Stimulated activated CD4-positive, alpha-beta T cell treated with anti-CD3 and anti-CD28 coated beads, Interleukin-15, amount 100 ng/mL, for 1 hour (primary cell): Measurements from ENCODE around the gene LHCGR.
"Not testable (repeated sequence)": the region's sequence is repeated elsewhere in the genome, so short reads cannot be mapped to it uniquely, and the experiment has no call there.

Experiments used
- DNase-seq, 2 donors: peaks; one replicate each; pipeline ENCODE4 v3.0.0-alpha.2; 2020; ENCODE audit warnings: low read depth in 1 of 2, low spot score in 1 of 2

The LHCGR gene

DNA sequence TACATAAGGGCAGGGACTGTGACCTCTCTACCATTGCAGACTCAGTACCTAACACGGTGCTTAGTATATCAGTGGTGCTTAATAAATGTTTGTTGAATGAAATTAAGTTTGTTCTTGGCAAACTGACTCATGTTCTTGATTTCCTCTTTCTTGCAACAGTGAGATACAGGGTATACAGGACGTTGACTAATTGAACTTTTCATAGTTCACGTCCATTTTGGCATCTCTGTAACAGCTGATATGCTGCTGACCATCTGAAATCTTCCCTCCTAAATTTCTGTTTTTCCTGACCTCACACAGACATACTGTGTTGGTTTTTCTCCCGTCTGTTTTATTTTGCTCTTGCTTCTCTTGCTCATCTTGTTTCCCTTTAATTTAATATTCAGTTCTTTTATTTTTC is 44.2 kb downstream of the LHCGR start:
- DNase-seq = no peak

DNA sequence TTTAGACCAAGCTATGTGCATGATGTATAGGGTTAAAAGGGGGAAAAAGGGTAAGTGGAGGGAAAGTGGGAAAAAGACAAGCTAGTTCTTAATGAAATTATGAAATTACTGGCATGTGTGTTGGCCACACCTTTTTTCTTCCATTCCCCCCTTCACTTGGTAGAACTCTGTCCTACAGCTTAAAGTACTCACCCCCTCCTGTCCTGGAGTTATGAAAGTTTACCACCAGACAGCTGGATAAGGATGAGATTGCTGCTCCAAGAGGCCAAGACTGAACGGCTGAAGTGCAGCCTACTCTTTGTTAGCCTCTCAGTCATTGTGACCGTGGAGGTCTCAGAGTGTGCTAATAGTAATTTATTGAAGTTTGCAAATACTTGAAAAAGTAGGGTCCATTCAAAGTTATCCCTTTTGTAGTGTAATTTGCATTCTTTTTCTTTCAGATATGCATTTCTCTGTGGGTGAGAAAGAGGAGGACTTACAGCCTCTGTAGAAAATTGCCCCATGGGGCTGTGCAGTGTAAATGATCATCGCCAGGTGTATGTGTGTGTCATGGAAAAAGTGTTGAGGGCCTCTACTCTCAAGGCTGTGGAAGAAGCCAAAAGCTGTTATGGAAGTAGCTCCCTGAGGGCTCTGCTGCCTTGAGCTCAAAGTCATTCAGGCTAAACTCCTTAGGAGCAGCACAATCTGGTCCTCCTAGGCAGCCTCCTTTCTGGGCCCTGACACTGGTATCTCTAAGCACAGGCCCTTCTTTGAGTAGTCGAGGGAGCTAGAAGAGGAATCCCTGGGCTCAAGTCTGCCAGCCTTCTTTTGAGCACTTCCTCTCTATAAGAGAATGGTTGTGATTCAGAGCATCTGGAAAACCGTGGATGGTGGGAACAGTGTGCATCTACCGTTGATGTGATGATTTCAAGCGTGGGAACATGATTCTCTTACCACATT is 46.2 kb downstream of the LHCGR start:
- no peak for DNase-seq

- DNase-seq = no peak
Measured at GRCh38 chr2:48707466-48707865, 48.1 kb downstream of the LHCGR start.

- DNase-seq = not testable (repeated sequence)
Measured at GRCh38 chr2:48703621-48704020, 51.9 kb downstream of the LHCGR start.

DNA sequence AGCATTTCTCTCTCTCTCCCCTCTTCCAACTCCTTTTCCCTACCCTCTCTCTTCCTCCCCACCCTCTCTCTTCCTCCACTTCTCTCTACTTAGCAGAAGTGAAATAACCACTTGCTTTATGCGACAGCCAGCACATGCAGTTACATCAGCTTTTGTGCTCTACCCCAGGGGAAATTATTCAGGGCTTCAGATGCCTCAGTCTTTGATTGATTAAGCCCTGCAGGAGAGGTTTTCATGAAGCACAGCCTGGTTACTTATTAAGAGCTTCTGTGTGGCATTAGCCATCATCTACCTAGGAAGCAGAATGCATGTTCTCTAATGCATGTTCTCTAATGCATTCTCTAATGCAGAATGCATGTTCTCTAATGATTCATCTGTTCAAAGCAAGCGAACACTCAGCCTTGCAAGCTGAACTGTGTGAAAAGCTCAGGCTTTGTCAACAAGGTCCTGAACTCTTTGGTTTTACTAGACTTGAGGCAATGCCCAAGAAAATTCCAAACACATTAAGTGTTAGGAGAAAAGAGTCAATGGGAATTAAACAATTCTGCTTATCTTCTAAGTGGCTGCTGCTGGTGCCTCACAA is 56.1 kb downstream of the LHCGR start:
- no peak for DNase-seq

DNA sequence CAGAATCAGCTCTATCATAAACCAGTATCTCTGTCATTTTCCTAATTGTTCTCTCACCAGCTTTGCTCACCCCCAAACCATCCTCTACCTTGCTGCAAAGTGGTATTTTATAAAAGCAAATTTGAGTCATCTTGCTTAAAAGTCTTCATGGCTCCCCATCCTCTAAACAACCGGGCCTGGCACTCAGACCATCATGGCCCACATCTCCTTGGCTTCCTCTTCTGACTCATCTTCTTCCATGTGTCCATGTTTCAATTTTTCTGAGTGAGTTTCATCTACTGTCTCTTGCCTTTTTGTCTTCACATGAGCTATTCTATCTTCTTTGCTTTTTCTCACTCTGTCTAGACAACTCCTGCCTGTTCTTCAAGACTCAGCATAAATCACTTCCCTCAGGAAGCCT is 58.6 kb downstream of the LHCGR start:
- DNase-seq = no peak

- no peak for DNase-seq
Measured at GRCh38 chr2:48695991-48696390, 59.5 kb downstream of the LHCGR start.

- no peak for DNase-seq
Measured at GRCh38 chr2:48694149-48694548, 61.4 kb downstream of the LHCGR start.

DNA sequence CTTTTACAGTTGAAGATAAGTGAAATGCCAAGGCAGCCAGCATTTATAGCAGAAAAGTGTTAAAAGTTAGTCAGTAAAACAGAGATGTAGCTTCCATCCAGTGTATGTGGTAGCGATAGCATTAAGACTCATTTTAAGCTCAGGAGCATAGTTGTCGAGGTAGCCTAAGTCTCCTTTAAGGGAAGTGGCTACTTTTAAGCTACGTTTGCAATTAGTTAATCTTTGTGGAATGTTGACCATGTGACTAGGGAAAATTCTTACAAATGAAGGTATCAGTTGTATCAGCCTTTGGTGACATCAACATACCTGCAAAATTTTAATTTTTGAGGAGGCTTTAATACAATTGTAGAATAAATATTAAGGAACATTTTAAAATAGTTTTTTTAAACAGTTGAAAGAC is 61.9 kb downstream of the LHCGR start:
- no peak for DNase-seq

- no peak for DNase-seq
Measured at GRCh38 chr2:48693066-48693465, 62.5 kb downstream of the LHCGR start.

- DNase-seq = no peak
Measured at GRCh38 chr2:48691935-48692691, 63.4 kb downstream of the LHCGR start.

DNA sequence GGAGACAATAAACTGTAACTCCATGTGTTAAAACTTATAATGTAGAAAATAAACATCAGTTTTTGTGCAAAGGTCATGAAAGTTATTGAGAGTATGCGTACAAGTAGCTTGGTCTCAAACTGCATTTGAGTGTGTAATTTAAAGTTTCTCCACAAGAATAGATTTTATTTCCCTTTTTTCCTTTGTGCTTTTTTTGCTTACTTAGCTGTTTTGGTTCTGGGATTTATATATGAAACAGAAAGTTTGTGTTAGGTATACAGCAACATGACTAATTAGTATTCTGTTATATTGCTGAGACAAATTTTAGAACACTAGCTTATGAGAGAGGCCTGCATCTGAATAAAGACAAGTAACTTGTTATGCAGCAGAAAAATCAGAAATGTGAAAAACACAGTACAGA is 70.4 kb downstream of the LHCGR start:
- no peak for DNase-seq

- DNase-seq = no peak
Measured at GRCh38 chr2:48677450-48677849, 78.1 kb downstream of the LHCGR start.

GRCh38 chr2:48674933-48675332 is 80.6 kb downstream of the LHCGR start:
- no peak for DNase-seq

- DNase-seq = no peak
Measured at GRCh38 chr2:48673581-48673980, 81.9 kb downstream of the LHCGR start.

- DNase-seq = no peak
Measured at GRCh38 chr2:48668992-48669391, 86.5 kb downstream of the LHCGR start.

- DNase-seq = no peak
Measured at GRCh38 chr2:48651158-48651790, 104.2 kb downstream of the LHCGR start.

DNA sequence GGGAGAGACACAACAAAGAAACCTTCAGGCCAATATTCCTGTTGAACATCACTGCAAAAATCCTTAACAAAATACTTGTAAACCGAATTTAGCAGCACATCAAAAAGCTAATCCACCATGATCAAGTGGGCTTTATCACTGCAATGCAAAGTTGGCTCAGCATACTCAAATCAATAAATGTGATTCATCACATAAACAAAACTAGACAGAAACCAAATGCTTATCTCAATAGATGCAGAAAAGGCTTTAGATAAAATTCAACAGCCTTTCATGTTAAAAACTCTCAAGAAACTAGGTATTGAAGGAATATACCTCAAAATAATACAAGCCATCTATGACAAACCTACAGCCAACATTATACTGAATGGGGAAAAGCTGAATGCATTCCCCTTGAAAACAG is 117.3 kb downstream of the LHCGR start:
- DNase-seq = no peak
